ENCODE results near the gene IFNW1. TPM values are rescaled to one million over a fixed set of nuclear protein-coding genes. Genes with fewer than 3 reads are reported as not detected.

IFNW1 gene
- total RNA-seq, 1 donor from 2014 or later: not detected

DNA sequence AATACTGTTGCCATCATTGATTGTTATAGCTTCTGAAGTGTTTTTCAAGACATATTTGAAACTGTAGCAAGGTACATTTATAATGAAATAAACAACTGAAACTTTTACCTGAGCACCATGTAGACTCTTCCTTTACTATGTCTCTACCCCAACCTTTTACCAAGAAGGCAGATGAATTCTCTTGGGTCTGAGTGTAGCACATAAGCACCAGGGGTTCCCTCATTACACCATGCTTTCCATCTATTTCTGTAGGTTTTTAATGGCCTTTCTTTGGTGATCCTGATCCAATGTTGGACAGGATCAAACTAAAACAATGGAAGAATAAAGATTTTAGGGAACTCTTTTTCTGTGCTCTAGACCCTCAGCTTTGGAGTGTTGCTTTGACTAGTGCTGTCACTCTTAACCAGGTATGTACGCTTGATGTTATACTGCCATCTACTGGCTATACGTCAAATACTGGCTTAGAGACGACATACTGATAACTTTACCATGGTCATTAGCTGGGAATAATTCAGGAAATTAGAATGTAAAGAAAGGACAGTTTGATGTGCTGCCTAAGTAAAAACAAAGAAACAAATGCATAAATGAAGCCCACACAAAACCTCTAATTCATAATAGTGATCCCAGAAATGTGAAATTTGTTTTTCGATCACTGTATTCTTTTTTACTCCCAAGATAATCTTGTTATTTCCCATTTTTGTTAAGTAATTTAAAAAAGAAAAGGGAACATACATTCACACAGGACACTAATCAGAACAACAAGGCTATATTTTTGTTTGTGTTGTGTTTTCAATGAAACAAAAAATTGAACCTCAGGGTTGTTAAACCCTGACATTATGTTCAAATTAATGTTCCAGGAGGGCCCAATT is 30.7 kb downstream of the IFNW1 start:
- DNase-seq (ENCODE audit: low spot score): peak; percentile 34

DNA sequence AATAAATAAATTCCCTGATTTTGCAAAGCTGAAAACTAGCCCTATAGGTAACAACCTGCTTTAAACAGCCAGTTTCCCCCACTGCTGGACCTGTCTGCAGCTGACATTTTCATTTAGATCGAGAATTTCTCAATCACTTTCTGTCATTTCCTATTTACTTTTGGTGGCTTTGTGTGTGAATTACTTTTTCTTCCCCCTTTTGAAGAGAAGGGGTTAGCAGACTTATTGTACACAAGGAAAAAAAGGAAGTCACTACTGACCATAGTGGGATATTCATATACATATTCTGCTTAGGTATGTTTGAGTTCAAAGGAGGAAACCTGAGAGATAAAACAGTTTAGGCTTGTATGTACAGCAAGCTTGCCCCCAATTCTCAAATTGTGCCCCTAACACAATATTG is 36.8 kb downstream of the IFNW1 start:
- no peak for DNase-seq (ENCODE audit: low spot score)

DNA sequence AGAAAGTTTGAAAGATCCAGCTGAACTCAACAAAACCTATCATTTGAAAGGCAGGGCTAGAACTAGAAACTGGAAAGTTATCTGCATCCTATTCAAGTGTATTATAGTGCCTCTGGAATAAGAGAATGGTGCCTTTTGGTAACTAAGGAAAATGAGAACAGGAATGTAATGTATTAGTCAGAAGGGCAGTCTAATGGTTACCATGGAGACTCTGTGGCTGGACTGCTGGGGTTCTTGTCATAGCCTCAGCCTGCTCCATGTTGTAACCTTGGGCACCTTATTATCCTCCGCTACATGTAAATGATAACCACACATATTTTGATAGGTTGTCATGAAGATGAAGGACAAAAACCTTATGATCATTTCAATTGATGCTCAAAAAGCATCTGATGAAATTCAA is 39.3 kb downstream of the IFNW1 start:
- no peak for DNase-seq (ENCODE audit: low spot score)

DNA sequence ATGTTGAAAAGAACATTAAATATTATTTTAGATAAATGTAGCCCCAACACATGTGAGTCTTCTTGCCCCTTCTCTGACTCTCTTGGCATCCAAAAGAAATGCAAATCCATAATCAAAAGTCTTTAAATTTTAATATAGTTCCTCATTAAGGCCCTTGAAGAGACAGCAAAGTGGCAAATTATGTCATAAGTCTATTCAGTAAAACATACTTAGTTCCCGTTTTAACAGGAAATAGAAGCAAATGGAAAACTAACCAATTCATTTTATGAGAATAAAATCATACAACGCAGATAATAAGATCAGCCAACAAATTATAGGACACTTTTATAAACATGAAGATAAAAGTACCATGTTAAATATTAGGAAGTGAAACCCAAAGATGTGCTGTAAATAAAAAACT is 43.8 kb downstream of the IFNW1 start:
- DNase-seq (ENCODE audit: low spot score): no peak

DNA sequence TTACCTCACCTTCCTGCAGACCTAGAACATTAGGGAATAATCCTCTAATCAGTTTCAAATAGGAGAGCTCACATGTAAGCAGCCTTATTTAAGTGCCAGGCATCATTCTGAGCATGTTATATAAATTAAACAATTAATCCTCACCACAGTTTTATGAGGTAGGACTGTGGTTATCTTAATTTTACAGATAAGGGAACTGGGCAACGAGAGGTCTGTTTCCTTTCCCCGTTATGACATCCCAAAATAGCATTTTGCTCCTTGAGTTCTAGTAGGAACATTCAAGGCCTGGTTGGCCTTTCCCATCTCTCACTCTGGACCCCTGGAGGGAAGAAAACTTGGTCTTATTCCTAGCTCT is 44.8 kb downstream of the IFNW1 start:
- DNase-seq (ENCODE audit: low spot score): no peak

DNA sequence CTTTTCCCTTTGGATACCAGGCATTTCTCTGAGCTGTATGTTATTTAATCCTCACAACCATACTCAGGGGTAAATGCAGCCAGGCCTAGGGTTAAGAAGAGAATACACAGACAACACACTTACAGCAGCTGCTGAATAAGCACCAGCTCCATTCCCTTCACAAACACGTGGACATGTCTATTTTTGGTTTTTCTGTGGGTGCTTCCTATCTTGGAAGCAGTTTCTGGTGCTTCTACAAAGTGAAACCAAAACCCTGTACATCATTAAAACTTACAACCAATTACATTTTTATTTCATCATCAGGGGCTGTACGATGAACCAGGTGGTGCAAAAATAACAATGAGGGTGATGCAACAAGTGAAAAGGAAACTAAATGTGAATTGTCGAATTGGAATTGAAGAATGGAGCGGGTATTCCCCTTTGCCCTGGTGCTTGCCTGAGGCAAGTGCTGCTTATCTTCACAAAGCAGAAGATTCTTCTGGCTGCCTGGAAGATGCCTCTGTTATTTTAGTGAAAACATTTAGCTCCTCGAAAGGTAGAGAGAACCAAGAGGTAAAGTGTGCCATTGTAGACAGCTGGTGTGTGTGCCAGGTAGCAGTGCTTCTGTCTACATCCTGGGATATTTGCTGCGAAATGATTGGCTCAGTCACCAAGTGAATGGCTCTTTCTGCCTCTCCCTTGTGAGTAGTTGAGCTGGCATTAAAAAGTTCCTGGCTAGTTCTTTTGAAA is 45.3 kb downstream of the IFNW1 start:
- no peak for DNase-seq (ENCODE audit: low spot score)

DNA sequence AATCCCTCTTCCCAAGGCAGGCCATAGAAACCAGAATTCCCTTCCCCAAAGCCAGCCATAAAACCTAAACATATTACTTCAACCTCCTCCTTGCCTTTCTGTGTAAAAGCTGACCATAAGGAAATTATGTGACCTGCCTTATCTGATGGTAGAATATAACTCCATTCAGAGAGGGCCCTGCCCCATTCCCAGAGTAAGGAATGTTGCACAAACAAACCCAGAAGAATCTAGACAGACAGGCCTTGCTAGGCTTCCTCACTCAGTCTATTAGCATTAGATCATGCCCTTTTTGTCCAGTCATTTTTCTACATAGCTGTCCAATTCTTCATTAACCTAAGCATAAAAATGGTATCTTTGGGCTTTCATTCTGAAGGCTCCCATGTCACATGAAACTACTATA is 46.1 kb downstream of the IFNW1 start:
- no peak for DNase-seq (ENCODE audit: low spot score)

Other genes with a start within 250 kb of the IFNW1 start
- gene HACD4, start 110.2 kb downstream of the IFNW1 start, total RNA-seq: 2.8 TPM
- gene IFNB1, start 63.9 kb downstream of the IFNW1 start, total RNA-seq: not detected
- not detected for gene IFNA21, start 24.8 kb upstream of the IFNW1 start, total RNA-seq
- not detected for gene IFNA4, start 45.8 kb upstream of the IFNW1 start, total RNA-seq
- not detected for gene IFNA7, start 60.4 kb upstream of the IFNW1 start, total RNA-seq
- not detected for gene IFNA10, start 65.3 kb upstream of the IFNW1 start, total RNA-seq
- gene IFNA16, start 75.5 kb upstream of the IFNW1 start, total RNA-seq: not detected
- gene IFNA17, start 86.4 kb upstream of the IFNW1 start, total RNA-seq: not detected
- gene IFNA14, start 98.2 kb upstream of the IFNW1 start, total RNA-seq: not detected
- not detected for gene IFNA5, start 163.5 kb upstream of the IFNW1 start, total RNA-seq
- gene KLHL9, start 193.6 kb upstream of the IFNW1 start, total RNA-seq: 25.0 TPM
- not detected for gene IFNA6, start 209.1 kb upstream of the IFNW1 start, total RNA-seq
- not detected for gene IFNA13, start 226.2 kb upstream of the IFNW1 start, total RNA-seq
- not detected for gene IFNA2, start 243.6 kb upstream of the IFNW1 start, total RNA-seq

Measured in mucosa of gallbladder (tissue), 1 donor.